ENCODE measurements around the gene DTHD1. TPM values are rescaled to one million over a fixed set of nuclear protein-coding genes. Genes with fewer than 3 reads are reported as not detected.

Gene DTHD1
- total and polyA plus RNA-seq, 12 donors, result 0.03 to 0.61 (median 0.08) TPM; not detected in 7

DNA sequence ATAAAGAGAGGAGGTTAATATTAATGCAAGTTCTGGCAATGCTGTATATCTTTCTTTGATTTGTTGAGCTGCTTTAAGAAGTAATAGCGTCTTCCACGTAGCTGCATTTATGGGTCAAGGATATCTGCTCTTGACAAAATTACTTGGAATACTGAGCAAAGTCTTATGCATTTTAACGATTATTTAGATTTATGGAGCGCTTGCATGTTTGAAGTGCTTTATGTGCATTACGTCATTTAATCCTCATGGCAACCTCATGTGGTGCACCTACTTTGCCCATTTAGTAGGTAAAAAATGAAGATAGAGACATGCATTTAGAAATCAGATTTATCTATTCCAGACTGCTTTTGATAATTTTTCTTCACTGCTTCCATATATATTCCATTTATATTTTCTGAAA is 46.0 kb downstream of the DTHD1 start:
- H3K27ac ChIP-seq, result no peak overlapping the region
- WGBS, 4 donors, result 44 to 58% (median 49%) methylated on average over 5 of the region's 5 CpGs
- no peaks in the 10 kb centered on the region for H3K4me1 ChIP-seq (replicated peaks in 1 of 2)
- TF ChIP-seq, protein P1, sequence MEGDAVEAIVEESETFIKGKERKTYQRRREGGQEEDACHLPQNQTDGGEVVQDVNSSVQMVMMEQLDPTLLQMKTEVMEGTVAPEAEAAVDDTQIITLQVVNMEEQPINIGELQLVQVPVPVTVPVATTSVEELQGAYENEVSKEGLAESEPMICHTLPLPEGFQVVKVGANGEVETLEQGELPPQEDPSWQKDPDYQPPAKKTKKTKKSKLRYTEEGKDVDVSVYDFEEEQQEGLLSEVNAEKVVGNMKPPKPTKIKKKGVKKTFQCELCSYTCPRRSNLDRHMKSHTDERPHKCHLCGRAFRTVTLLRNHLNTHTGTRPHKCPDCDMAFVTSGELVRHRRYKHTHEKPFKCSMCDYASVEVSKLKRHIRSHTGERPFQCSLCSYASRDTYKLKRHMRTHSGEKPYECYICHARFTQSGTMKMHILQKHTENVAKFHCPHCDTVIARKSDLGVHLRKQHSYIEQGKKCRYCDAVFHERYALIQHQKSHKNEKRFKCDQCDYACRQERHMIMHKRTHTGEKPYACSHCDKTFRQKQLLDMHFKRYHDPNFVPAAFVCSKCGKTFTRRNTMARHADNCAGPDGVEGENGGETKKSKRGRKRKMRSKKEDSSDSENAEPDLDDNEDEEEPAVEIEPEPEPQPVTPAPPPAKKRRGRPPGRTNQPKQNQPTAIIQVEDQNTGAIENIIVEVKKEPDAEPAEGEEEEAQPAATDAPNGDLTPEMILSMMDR (IDR thresholded peaks at IDR 0.05), result no peak
- no peak for TF ChIP-seq POLR2A (IDR thresholded peaks at IDR 0.05)
- intact Hi-C loops (cut with DNase I), result no loop called here
- H3K4me3 ChIP-seq, result no peak overlapping the region
- no peaks in the 10 kb centered on the region for H3K36me3 ChIP-seq (replicated peaks in 1 of 2)
- no peaks in the 10 kb centered on the region for H3K9me3 ChIP-seq (replicated peaks in 1 of 3)
- H3K27me3 ChIP-seq, result no peaks in the 10 kb centered on the region
- no peak for DNase-seq

DNA sequence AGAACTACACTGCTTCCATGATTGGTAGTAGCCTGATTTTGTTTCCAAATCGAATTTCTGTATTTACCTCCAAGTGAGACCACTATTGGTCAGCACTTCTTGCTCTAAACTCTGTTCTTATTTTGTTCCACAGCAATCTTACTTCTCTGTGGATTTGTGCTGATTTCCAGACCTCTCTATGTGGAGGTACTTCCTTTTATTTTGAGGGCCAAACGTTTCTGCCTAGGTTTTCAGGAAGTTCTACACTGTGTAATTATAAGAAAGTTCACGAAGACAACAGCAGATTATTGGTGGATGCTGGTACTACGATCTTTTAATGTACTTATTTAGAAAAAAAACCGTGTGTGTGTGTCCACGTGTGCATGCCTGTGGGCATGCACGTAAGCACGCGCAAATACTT is 46.7 kb downstream of the DTHD1 start:
- 71 to 76% (median 72%) methylated on average over 9 of the region's 9 CpGs for WGBS, 4 donors
- H3K36me3 ChIP-seq (replicated peaks in 1 of 2), result no peaks in the 10 kb centered on the region
- no peak overlapping the region for H3K27ac ChIP-seq
- no peaks in the 10 kb centered on the region for H3K9me3 ChIP-seq (replicated peaks in 1 of 3)
- no peak for DNase-seq
- no peaks in the 10 kb centered on the region for H3K4me1 ChIP-seq (replicated peaks in 1 of 2)
- no peaks in the 10 kb centered on the region for H3K27me3 ChIP-seq
- H3K4me3 ChIP-seq, result no peak overlapping the region
- intact Hi-C loops (cut with DNase I), result no loop called here
- TF ChIP-seq POLR2A (IDR thresholded peaks at IDR 0.05), result no peak
- TF ChIP-seq, protein P1 (IDR thresholded peaks at IDR 0.05), result no peak

DNA sequence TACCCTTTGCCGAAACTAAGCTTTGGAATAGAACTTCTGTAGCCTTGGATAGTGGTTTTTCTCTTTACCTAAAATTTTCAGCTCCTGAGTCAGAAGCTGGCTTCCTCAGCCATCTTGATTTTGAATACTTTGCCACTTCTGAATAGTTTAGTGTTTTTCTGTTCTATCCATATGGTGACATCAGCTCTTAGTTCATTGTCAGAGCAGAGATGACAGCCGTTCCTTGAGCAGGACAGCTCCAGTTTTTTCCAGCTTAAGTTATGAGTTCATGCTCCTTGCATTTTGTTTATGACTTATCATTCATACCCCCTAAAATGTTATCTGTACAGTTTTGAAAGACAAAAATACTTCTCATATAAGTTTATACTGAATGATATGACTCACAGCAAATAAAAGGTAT is 47.8 kb downstream of the DTHD1 start:
- no peak overlapping the region for H3K4me3 ChIP-seq
- no peaks in the 10 kb centered on the region for H3K36me3 ChIP-seq (replicated peaks in 1 of 2)
- H3K27ac ChIP-seq, result no peak overlapping the region
- TF ChIP-seq, protein P1 (IDR thresholded peaks at IDR 0.05), result no peak
- TF ChIP-seq POLR2A (IDR thresholded peaks at IDR 0.05), result no peak
- intact Hi-C loops (cut with DNase I), result no loop called here
- 68 to 82% (median 74%) methylated on average over 2 of the region's 2 CpGs for WGBS, 4 donors
- H3K27me3 ChIP-seq, result no peaks in the 10 kb centered on the region
- H3K4me1 ChIP-seq (replicated peaks in 1 of 2), result no peaks in the 10 kb centered on the region
- H3K9me3 ChIP-seq (replicated peaks in 1 of 3), result no peaks in the 10 kb centered on the region
- no peak for DNase-seq

DNA sequence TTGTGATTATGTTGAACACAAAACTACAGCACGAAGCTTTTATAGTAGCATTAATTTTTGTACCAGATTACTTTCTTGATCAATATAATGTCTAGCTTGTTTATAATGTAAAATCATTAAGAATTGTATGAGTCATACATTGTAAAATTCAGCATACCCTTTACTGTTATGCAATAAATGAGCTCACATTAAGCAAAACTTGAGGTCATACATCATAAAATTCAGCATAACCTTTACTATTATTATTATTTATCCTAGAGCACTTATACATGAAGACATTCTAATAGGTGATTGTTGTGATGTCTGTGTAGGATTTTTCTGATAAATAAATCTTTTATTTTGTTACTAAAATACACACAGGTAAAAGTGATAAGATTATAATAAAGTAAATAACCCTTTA is 49.4 kb downstream of the DTHD1 start:
- H3K27ac ChIP-seq, result no peak overlapping the region
- 74 to 78% (median 76%) methylated on average over 1 of the region's 1 CpG for WGBS, 4 donors
- TF ChIP-seq POLR2A (IDR thresholded peaks at IDR 0.05), result no peak
- TF ChIP-seq, protein P1 (IDR thresholded peaks at IDR 0.05), result no peak
- H3K36me3 ChIP-seq (replicated peaks in 1 of 2), result no peaks in the 10 kb centered on the region
- H3K27me3 ChIP-seq, result no peaks in the 10 kb centered on the region
- intact Hi-C loops (cut with DNase I), result no loop called here
- H3K4me1 ChIP-seq (replicated peaks in 1 of 2), result no peaks in the 10 kb centered on the region
- H3K9me3 ChIP-seq (replicated peaks in 1 of 3), result no peaks in the 10 kb centered on the region
- no peak for DNase-seq
- H3K4me3 ChIP-seq, result no peak overlapping the region
